CMK (cell line): Measurements from ENCODE around the gene PPARD.
A peak's percentile ranks its signal among the peaks of the same experiment; 100 is the strongest.
"Not testable (repeated sequence)": the region's sequence is repeated elsewhere in the genome, so short reads cannot be mapped to it uniquely, and the experiment has no call there.

ENCODE experiments used
- DNase-seq: peaks from one replicate; pipeline ENCODE4 v3.0.0-alpha.2; 2010; ENCODE audit warnings: low read depth

Gene PPARD

GRCh38 chr6:35342258-35343091 is at the start of gene PPARD:
Gene PPARD, plus strand, starts transcription at chr6:35342558. Its CDS starts 68,530 bp downstream, at chr6:35411088.
- peak; percentile 87 for DNase-seq

- DNase-seq: no peak
Measured at GRCh38 chr6:35293681-35294080, 48.7 kb upstream of the PPARD start.

- no peak for DNase-seq
Measured at GRCh38 chr6:35294308-35294945, 47.9 kb upstream of the PPARD start.

GRCh38 chr6:35295036-35295435 is 47.3 kb upstream of the PPARD start:
- DNase-seq: no peak

- no peak for DNase-seq
Measured at GRCh38 chr6:35295521-35296315, 46.6 kb upstream of the PPARD start.

GRCh38 chr6:35296931-35297600 is 45.3 kb upstream of the PPARD start:
- no peak for DNase-seq

GRCh38 chr6:35297601-35298481 is 44.5 kb upstream of the PPARD start, which contains the start of gene DEF6:
Gene DEF6, plus strand, starts transcription at chr6:35297818. Its CDS starts 39 bp downstream, at chr6:35297857.
- DNase-seq: peak; percentile 83

- no peak for DNase-seq
Measured at GRCh38 chr6:35298625-35299140, 43.7 kb upstream of the PPARD start.

GRCh38 chr6:35299674-35300073 is 42.7 kb upstream of the PPARD start:
- DNase-seq: peak; percentile 59

- peak; percentile 61 for DNase-seq
Measured at GRCh38 chr6:35300848-35301247, 41.5 kb upstream of the PPARD start.

- DNase-seq: peak; percentile 62
Measured at GRCh38 chr6:35302604-35303241, 39.6 kb upstream of the PPARD start.

- DNase-seq: no peak
Measured at GRCh38 chr6:35304299-35304698, 38.1 kb upstream of the PPARD start.

GRCh38 chr6:35305117-35305516 is 37.2 kb upstream of the PPARD start:
- DNase-seq: no peak

- DNase-seq: not testable (repeated sequence)
Measured at GRCh38 chr6:35307138-35307537, 35.2 kb upstream of the PPARD start.

- DNase-seq: not testable (repeated sequence)
Measured at GRCh38 chr6:35308543-35308942, 33.8 kb upstream of the PPARD start.

- no peak for DNase-seq
Measured at GRCh38 chr6:35309611-35310264, 32.6 kb upstream of the PPARD start.

- no peak for DNase-seq
Measured at GRCh38 chr6:35310265-35310831, 32.0 kb upstream of the PPARD start.

- DNase-seq: no peak
Measured at GRCh38 chr6:35311390-35312075, 30.8 kb upstream of the PPARD start.
